Bone marrow (tissue), 2 donors: ENCODE results near the gene LMO7.
"Not testable (repeated sequence)": the region's sequence is repeated elsewhere in the genome, so short reads cannot be mapped to it uniquely, and the experiment has no call there.

ENCODE experiments used
- DNase-seq, 2 donors: peaks; one replicate each; lab custom pipeline; 2025; lab: John Stamatoyannopoulos, UW

Gene LMO7

DNA sequence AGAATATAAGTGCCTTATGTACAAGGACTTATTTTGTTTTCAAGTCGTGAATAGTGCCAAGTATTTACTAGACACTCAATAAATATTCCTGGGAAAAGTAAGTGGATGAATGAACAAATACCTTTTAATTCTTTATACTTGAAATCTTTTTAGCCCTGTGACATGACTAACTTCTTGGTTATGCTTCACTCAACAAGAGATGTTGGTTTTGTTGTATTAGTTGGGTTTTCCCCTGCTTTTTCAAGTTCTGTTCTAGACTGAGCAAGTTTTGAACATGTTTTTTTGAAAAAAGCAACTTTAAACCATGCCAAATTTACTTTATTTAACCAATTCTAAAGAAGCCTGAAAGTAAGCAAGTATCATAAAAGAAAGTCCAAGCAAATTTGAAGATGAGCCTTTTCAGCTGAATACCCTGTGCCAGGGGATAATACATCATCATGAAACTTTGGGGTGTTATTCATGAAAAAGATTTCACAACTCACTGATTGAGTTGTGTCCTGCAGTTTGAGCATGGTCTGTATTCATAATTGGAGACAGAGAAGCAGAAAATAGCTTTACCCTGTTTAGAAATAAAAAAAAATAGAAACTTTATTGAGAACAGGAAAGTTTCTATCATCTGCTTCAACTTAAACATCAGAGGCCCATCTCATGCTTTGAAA lies 11.1 kb downstream of the LMO7 start:
- DNase-seq = no peak

DNA sequence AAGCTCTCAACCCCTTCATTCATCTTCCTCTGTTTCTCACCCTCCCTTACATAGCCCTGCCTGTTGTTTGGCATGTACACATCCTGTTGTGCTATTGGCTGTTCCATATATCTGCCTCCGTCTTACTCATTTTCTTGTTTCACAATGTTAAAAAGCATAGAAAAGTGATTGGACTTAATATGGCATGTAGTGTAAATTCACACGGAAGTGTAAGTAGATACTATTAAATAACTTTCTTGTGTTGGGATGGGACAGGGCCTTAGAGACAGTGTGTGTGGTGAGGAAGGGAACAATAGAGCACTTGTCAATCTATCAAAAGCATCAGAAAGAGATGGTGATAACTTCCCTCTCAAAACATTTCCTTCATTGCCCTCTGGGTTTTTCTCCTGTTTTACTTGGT lies 12.3 kb downstream of the LMO7 start:
- no peak for DNase-seq

DNA sequence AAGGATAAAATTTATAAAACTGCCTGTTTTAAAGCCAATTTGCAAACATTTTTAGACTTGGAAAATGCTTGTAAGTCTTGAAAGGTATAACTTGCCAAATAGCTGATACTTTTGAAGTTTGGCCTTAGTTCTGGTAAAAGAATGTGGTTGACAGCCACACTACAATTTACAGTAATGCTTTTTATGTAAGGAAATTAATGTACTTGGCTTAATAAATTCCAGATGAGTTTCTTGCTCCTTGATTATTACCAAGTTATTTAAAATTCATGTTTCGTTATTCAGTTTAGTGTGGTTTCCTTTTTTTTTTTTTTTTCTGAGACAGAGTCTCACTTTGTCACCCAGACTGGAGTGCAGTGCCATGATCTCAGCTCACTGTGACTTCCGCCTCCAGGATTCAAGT lies 14.9 kb downstream of the LMO7 start:
- DNase-seq = no peak

DNA sequence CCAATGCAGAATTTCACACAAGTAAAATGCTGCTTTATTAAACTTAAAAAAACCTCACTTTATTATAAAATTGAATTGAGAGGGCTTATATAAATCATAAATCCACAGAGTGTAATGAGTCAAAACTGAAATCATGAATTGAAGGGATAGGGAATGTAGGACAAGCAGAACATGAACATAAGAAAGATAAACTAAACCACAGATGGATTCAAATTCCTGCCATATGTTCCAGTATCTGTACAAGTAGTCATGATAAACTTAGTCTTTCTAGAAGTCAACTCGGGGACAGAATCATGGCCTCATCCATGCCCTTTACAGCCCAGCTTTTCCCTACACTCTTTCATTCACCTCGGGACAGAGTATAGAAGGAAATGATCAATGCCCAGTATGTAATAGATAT lies 16.6 kb downstream of the LMO7 start:
- no peak for DNase-seq

DNA sequence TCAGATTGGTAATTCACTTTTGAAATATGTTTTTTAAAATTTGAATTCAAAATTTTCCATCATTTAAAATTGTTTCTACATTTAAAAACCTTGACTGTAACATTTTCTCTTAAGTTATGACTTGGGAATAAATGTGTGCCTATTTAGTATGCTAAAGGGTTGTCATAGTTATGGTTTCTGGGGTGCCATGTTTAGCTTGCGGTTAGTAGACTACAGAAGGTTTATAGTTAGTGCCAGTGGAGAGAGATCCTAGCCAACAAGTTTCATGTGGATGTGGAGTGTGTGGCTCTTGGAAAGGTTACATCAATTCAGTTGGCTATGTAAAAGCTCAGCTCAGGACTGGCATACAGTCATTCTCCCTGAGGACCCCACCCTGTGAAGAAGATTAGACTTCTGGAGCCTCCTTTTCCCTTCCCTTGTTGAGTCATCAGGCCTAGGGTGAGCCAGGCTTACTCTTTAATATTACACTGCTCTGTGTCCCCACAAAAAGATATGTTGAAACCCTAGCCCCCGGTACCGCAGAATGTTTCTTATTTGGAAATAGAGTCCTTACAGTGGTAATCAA lies 20.4 kb downstream of the LMO7 start:
- no peak for DNase-seq

DNA sequence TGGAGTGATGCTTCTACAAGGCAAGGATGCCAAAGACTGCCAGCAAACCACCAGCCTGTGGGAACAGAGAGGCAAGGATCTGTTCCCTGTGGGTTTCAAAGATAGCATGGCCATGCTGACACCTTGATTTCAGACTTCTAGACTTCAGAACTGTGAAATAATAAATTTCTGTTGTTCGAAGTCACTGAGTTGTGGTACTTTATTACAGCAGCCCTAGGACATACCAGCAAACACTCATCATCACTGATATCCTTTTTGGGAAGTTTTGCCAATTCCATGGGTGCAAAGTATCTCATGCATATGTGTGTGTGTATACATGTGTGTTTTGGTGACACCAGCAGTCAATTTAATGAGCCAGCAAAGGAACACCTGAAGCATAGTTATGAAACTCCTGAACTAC lies 21.0 kb downstream of the LMO7 start:
- DNase-seq = no peak

DNA sequence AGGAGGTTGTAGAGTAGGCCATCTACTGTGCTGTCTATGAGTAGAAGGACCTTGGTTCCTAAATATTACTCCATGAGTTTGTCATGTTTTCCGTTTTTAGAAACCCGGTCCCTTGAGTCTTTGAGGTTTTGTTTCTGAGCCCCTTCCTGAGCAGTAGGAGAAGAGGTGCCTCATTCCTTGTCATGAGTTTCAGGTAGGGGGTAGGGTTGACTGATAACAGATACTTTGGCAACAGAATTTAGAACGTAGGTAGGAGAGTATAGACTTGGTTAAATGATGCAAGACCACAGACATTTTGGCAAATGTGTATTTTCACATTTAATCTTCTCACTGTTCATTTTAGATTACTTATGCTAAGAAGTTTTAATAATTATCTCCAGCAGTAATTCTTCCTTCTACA lies 24.6 kb downstream of the LMO7 start:
- no peak for DNase-seq

DNA sequence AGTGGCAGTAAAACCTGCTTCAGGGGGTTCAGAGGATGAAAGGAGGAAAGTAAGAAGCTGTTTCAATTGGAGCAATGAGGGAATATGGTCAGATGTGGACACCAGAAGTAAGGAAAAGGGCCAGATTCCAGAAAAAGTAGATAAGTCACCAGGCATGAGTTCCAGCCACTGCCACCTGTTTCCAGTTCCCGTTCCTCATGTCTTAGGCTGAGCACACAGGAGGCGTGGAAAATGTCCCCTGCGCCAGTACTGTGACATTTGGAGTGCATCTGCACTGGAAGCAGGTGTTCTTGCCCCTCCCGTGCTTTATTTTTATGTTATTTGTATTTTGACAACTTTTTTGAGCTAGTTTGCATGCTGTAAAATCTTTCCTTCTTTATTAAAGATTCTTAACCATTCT lies 25.3 kb downstream of the LMO7 start:
- no peak for DNase-seq

DNA sequence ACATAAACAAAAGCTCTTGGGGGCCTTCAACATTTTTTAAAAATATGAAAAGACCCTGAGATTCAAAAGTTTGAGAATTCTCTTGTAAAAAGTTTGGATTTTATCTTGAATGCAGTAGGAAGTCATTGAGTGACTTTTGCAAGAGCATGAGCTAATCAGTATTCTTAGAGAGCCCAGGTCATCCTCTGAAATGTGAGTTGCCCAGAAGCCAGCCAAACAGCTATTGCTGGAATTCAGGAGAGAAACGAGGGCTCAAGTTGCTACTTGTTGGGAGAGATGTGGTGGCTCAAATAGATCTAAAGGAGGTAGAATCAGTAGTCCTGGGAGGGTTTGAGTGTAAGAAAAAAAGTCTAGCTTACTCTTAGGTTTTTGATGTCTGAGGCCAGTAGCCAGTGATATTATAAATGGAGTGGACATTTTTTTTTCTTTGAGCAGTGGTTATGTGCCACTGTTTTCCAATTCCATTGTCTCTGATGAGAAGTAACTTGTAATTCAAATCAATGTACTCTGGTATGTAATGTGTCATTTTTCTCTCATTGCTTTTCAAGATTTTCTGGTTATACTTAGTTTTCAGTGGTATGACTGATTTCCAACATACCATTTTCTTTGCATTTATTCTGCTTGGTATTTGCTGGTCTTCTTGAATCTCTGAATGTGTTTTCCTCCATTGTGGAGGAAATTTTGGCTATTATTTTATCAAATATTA lies 30.7 kb downstream of the LMO7 start:
- no peak for DNase-seq

DNA sequence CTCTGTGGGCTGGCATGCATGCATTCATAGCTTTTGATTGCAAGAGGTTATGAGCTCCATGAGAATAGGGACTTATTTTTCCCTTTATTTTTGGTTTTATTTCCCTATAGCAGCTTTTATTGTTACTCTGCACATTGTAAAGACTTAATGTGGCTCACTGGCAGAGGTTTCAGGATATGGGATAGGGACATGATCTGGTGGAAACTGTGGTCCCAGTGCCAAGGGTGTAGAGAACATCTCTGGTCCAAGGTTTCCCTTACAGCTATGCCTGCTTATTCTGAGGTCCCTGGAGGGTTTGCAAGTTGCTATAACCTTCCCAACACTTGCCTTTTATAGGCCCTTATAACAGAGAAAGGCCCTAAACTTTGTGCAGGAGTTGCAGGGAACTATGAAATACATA lies 33.6 kb downstream of the LMO7 start:
- DNase-seq = no peak

DNA sequence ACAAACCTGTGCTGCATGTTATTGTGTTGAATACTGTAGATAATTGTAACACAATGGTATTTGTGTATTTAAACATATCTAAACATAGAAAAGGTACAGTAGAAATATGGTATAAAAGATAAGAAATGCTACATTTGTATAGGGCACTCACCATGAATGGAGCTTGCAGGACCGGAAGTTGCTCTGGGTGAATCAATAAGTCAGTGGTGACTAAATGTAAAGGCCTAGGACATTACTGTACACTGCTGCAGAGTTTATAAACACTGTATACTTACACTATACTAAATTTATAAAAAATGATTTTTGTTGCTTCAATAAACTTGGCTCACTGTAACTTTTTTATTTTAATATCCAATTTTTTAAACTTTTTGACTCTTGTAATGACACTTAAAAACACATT lies 34.4 kb downstream of the LMO7 start:
- no peak for DNase-seq

DNA sequence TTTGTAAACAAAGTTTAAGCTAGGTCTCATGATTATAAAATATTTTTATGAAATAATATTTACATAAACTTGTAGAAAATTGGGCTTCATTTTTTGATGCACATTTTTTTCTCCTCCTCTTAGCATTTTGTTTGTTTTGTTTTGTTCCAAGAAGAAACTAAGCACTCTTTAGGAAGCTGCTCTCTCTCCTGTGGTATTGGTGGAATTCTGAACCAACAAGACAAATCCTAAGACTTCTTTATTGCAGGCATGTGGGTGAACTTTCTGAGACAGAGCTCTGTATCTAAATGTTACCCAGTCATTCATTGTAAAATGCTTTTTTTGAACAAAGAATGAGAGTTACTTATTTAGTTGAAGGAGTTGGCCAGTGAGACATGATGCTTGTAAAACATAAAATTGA lies 39.3 kb downstream of the LMO7 start:
- no peak for DNase-seq

DNA sequence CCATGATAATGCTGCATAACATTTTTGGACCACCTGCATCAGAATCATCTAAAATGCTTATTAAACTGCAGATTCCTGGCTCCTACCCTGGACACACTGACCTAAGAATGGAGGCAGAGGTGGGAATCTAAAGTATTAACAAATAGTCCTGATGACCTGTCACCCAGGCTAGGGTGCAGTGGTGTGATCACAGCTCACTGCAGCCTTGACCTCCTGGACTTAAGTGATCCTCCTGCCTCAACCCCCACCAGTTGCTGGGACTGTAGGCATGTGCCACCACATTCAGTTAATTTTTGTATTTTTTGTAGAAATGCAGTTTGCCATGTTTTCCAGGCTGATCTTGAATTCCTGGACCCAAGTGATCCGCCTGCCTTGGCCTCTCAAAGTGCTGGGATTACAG lies 43.3 kb downstream of the LMO7 start:
- DNase-seq = no peak

DNA sequence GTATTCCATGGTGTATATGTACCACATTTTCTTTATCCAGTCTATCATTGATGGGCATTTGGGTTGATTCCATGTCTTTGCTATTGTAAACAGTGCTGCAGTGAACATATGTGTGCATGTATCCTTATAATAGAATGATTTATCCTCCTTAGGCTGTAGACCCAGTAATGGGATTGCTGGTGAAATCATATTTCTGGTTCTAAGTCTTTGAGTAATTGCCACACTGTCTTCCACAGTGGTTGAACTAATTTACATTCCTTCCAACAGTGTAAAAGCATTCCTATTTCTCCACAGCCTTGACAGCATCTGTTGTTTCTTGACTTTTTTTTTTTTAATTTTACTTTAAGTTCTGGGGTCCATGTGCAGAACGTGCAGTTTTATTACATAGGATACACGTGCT lies 44.1 kb downstream of the LMO7 start:
- DNase-seq = not testable (repeated sequence)

DNA sequence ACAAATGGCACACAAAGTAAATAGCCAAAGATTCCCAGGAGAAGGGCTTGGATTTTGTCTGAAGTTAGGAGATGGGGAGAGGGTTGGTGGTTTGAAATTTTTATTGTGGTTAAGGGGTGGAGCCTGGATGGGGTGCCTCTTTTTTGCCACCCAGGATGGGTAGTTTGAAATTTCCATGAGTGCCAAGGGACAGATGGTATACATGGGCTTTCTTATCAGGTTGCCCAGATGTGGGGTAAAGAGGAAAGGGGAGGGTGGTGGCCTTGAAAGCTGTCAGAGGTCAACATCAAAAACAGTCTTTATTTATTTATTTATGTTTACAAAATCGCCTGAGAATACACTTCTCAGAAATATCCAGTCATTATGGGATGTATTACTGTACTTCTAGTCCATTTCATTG lies 46.2 kb downstream of the LMO7 start:
- no peak for DNase-seq

DNA sequence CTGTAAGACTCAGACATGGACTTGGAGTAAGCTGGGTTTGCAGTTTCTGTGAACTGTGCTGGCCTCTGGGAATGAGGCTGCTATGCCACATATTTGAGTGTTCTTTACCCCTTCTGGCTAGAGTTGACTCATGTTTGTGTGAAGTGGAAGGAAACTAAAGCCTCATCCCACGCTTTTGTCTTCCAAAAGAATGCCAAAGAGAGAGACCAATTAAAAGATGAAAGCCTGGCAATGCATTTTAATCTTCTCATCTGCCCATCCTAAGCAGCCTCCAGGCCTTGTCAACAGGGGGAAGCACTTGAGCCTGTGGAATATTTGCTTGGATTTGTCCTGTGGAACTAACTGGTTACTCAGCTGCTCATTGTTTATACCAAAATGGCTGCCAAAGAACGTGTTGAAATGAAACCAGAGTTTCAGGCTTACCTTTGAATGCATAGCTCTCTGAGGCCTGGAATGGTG lies 49.1 kb downstream of the LMO7 start:
- DNase-seq = no peak

DNA sequence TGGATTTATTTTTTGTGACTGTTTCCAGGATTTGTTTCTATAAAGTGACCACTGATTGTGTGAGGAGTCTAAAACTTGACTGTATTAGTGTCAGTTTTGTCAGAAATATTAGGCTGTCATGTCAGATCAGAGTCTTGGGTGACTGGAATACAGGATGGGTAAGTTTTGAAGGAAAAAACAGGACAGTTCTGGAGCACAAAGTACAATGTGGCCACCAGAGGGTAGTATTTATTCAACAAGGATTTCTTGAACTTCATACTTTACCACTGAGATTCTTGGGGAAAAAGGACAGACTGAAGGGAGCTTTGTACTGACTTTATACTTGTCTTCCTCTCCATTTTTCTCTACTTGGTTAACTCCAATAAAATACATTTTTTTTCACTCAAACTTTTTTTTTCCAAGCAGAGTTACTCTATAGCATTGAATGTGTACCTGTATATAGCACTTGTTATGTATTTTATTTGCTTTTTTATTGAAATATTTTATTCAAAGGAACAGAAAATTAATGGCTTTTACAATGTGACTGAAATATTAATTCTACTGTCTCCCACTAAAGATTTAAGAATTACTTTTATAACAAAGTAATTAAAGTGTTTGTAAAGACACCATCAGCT lies 51.1 kb downstream of the LMO7 start:
- DNase-seq = no peak

DNA sequence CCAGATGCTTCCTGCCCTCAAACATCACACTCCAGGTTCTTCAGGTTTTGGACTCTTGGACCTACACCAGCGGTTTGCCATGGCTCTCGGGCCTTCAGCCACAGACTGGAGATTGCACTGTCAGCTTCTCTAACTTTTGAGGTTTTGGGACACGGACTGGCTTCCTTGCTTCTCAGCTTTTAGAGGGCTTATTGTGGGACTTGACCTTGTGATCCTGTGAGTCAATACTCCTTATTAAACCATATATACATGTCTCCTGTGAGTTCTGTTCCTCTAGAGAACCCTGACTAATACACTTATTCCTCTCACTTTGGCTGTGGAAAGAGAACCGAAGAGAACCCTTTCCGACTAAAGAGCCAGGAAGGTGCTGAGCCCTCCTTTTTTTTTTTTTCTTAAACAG lies 53.6 kb downstream of the LMO7 start:
- no peak for DNase-seq

DNA sequence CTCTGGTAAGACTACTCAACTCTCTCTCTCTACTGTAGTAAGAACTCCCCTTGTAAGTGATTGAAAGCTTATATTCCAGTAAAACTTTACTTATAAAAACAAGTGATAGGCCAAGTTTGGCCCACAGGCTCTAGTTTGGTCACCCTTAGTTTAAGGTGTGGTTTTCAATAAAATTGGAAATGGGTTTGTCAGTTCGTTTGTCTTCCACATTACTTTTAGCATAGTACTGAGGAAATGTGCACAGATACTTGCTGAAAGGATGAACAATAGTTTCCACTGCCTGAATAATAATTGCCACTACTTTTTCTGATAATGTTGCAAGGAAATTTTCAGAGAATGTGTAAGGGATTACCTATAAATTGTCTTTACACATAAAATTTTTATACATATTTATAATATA lies 54.5 kb downstream of the LMO7 start:
- no peak for DNase-seq

DNA sequence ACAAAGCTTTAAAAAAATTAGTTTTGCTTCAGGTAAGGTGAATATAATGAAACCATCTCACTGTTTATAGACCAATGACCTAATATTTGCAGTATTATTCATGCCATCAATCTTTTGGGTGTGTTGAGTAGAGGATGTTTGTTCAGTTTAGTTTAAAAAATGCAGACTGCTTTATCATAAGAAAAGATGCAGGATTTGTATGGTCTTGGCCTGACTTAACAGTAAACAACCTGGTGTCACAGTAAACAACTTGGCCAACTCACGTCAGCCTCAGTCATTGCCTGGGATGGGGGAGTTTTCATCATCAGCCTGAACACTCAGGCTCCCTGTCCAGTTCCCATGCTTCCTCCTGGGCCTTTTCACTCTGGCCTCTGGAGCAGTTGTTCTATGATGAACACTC lies 55.1 kb downstream of the LMO7 start:
- no peak for DNase-seq

DNA sequence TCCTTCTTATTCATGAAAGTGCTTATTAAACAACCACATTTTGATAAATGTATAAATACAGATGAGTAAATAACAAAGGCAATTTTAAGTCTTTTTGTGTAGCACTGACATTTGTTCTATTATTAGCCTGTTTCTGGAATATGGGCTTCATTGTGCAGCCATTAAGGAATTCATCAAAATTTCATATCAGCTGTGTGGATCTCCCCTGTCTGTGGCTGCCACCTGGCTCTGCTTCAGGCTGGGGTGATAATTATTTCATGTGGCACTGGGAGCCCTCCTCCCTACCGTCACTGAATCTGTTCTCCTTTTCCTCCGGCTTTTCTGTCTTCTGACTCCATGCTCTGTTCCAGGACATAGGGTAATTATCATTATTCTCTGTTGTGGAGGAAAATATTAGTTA lies 57.1 kb downstream of the LMO7 start:
- no peak for DNase-seq

DNA sequence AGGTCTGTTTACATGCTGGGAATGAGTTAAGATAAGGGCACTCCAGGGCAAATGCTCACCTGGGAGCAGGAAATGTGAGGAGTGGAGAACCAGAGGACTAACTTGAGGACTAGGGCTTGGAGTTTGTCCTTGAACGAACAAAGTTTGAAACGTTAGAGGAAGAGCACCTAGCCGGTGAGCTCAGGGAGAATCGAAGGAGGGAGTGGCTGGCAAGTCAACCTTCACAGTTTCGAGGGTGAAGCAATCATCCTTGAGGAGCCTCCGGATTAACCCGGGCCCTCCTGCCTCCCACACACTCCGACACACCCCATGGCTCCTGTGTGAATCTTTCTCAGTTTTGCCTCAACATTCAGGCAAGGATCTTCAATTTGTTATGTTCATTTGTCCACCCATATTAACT lies 58.6 kb downstream of the LMO7 start:
- no peak for DNase-seq

DNA sequence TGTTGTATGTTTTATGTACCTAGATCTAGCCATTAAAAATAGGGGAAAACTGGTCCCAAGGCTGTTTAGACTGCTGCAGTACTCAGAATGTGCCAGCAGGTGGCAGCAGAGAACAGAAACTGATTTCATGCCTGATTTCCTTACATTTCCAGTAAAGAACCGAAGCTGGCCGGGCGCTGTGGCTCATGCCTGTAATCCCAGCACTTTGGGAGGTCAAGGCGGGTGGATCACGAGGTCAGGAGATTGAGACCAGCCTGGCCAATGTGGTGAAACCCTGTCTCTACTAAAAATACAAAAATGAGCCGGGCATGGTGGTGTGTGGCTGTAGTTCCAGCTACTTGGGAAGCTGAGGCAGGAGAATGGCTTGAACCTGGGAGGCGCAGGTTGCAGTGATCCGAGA lies 59.8 kb downstream of the LMO7 start:
- peak; percentile 25 to 26 for DNase-seq
